A673 (cell line): ENCODE results near the gene LHX1. TPM values are rescaled to one million over a fixed set of nuclear protein-coding genes. Genes with fewer than 3 reads are reported as not detected.
A peak's percentile ranks its signal among the peaks of the same experiment; 100 is the strongest.

Source experiments
- BruUV-seq: library from RNA; stranded (reverse); fragments of 400-500 nt; replicated peaks from 2 replicates; lab custom pipeline; 2021; lab: Mats Ljungman, UMichigan
- CTCF ChIA-PET: fragments of 300-600 bp; sonication (Branson Sonifier 250); formaldehyde crosslinking; loops from one replicate; lab custom pipeline; 2022; ENCODE audit warnings: antibody characterized with exemption; lab: Charles Lee
- POLR2A ChIA-PET: fragments of 300-600 bp; sonication (Branson Sonifier 250); formaldehyde crosslinking; loops from one replicate; lab custom pipeline; 2022; ENCODE audit warnings: antibody characterized with exemption; ENCODE audit not compliant: low non-redundant PET; lab: Charles Lee
- DNase-seq: peaks from one replicate; pipeline ENCODE4 v3.0.0-alpha.2; 2015; ENCODE audit warnings: low spot score
- H3K27ac ChIP-seq: fragments of 200-600 bp; sonication (generic); 2 replicates; pipeline ENCODE4 v1.5.1; 2016; ENCODE audit warnings: mixed run types, low read depth, mild to moderate bottlenecking, mixed read lengths, antibody characterized with exemption, low read length; ENCODE audit not compliant: poor library complexity, severe bottlenecking
- H3K27me3 ChIP-seq: fragments of 200-600 bp; sonication (generic); replicated peaks from 2 replicates; pipeline ENCODE4 v1.6.1; 2017; ENCODE audit warnings: mixed run types, low read depth, mild to moderate bottlenecking, mixed read lengths, antibody characterized with exemption, low read length; ENCODE audit not compliant: insufficient read depth, poor library complexity
- H3K36me3 ChIP-seq: fragments of 200-600 bp; sonication (generic); 2 replicates; pipeline ENCODE4 v1.6.1; 2016; ENCODE audit warnings: mixed run types, mild to moderate bottlenecking, mixed read lengths, antibody characterized with exemption, low read length; ENCODE audit not compliant: insufficient read depth, poor library complexity, severe bottlenecking
- H3K4me1 ChIP-seq: fragments of 200-600 bp; sonication (generic); 2 replicates; pipeline ENCODE4 v1.6.1; 2017; ENCODE audit warnings: mixed run types, mild to moderate bottlenecking, mixed read lengths, antibody characterized with exemption, low read length; ENCODE audit not compliant: insufficient read depth, poor library complexity, severe bottlenecking
- H3K4me3 ChIP-seq: fragments of 200-600 bp; sonication (generic); 2 replicates; pipeline ENCODE4 v1.5.1; 2016; ENCODE audit warnings: low read depth, mixed run types, mild to moderate bottlenecking, mixed read lengths, low read length; ENCODE audit not compliant: poor library complexity, severe bottlenecking
- H3K9me3 ChIP-seq: fragments of 200-600 bp; sonication (generic); 2 replicates; pipeline ENCODE4 v1.6.1; 2016; ENCODE audit warnings: mixed run types, low read depth, mild to moderate bottlenecking, mixed read lengths, antibody characterized with exemption, low read length; ENCODE audit not compliant: poor library complexity, severe bottlenecking
- EZH2 ChIP-seq: fragments of 200-600 bp; sonication (generic); IDR thresholded peaks from 2 replicates; pipeline ENCODE4 v1.6.1; 2017; ENCODE audit warnings: borderline replicate concordance, low read depth, mild to moderate bottlenecking, mixed read lengths, antibody characterized with exemption, low read length; ENCODE audit not compliant: poor library complexity, severe bottlenecking
- intact Hi-C: fragments of 100-400 bp; cut with micrococcal nuclease; formaldehyde crosslinking; loops from one replicate; pipeline ENCODE4 v1.10.0; 2022; ENCODE audit not compliant: unreplicated experiment
- total RNA-seq: library from RNA; stranded (reverse); gene quantifications from 2 replicates; pipeline ENCODE4 v1.2.3, GENCODE V29; 2021
- TF ChIP-seq, protein P1 (sequence below): fragments of 300-800, 200-600 bp; sonication (generic); conservative IDR thresholded peaks from 2 replicates; pipeline ENCODE4 v1.5.1; 2017; ENCODE audit warnings: low read depth, mild to moderate bottlenecking, antibody characterized with exemption, low read length, moderate library complexity, mixed read lengths

Gene LHX1
- total RNA-seq, 1 experiment from 2014 or later = not detected

DNA sequence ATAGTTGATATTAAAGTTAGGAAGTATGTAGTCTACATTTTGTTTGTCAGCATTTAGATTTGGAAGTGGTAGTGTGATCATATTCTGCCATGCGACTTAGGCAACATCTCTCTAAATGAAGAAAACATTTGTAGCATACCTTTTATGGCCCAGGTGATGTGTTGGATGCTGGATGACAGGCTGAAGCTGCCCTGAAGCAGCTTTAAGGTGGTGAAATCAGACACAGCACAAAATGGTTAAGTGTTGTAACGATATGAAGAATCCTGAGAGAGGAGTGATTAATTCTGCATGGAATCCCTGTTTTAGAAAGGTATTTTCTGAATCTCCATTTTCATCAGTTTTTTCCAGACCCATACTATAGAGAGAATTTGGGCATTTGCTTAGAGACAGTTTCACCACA, 39.8 kb downstream of the LHX1 start:
- DNase-seq = no peak
- H3K27ac ChIP-seq = no peak overlapping the region
- TF ChIP-seq EZH2 = no peak
- TF ChIP-seq, protein P1, sequence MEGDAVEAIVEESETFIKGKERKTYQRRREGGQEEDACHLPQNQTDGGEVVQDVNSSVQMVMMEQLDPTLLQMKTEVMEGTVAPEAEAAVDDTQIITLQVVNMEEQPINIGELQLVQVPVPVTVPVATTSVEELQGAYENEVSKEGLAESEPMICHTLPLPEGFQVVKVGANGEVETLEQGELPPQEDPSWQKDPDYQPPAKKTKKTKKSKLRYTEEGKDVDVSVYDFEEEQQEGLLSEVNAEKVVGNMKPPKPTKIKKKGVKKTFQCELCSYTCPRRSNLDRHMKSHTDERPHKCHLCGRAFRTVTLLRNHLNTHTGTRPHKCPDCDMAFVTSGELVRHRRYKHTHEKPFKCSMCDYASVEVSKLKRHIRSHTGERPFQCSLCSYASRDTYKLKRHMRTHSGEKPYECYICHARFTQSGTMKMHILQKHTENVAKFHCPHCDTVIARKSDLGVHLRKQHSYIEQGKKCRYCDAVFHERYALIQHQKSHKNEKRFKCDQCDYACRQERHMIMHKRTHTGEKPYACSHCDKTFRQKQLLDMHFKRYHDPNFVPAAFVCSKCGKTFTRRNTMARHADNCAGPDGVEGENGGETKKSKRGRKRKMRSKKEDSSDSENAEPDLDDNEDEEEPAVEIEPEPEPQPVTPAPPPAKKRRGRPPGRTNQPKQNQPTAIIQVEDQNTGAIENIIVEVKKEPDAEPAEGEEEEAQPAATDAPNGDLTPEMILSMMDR = no peak
- no peak overlapping the region for H3K4me3 ChIP-seq
- intact Hi-C loops = no loop called here
- no peaks in the 10 kb centered on the region for H3K36me3 ChIP-seq
- BruUV-seq = no TSS peak
- no peaks in the 10 kb centered on the region for H3K27me3 ChIP-seq
- ChIA-PET CTCF (no interaction called here), POLR2A (no interaction called here)
- no peaks in the 10 kb centered on the region for H3K9me3 ChIP-seq
- peaks cover 26% of the 10 kb centered on the region for H3K4me1 ChIP-seq

GRCh38 chr17:36977568-36977967, 40.3 kb downstream of the LHX1 start:
- H3K36me3 ChIP-seq = no peaks in the 10 kb centered on the region
- intact Hi-C loops = no loop called here
- no TSS peak for BruUV-seq
- H3K4me1 ChIP-seq = peaks cover 21% of the 10 kb centered on the region
- H3K27ac ChIP-seq = no peak overlapping the region
- no peaks in the 10 kb centered on the region for H3K9me3 ChIP-seq
- no peak for DNase-seq
- no peak overlapping the region for H3K4me3 ChIP-seq
- no peaks in the 10 kb centered on the region for H3K27me3 ChIP-seq
- POLR2A ChIA-PET = no interaction called here
- CTCF ChIA-PET = no interaction called here
- TF ChIP-seq, protein P1 = no peak
- no peak for TF ChIP-seq EZH2

DNA sequence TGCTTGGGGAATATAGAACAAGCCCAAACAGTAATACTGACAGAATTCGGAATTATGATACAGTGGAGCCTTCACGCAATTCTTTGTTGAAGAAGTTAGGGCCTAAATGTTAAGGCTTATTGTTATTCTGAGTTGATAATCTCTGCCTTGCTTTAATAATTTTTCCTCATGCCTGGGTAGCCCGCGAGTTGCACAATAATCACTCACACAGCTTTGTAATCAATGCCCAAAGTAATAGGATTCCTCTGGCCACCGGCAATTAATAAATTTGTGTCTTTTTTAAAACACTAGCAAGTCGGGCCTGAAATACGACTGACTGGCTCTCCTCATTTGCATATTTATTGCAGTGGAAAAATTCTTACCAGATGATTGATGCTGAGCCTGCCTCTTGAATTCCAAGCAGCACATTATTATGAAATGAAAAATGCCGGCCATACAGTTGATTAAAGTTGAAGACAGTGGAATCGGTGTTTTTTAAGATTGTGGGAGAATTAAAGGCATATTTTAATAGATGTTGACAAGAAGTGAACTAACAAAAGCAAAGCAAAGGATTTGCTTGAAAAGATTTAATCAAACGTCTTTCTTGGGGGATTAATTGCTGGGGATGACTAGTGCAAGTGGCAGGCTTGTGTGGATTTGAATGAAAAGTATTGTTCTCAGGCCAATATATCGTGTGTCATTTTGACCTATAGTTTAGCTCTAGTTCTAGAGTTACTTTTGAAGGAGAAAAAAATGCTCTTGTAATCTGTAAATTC, 41.7 kb downstream of the LHX1 start:
- no peak for TF ChIP-seq EZH2
- TF ChIP-seq, protein P1 = no peak
- Histone ChIP-seq H3K4me1 (peaks cover 19% of the 10 kb centered on the region), H3K4me3 (no peak overlapping the region), H3K9me3 (no peaks in the 10 kb centered on the region), H3K36me3 (no peaks in the 10 kb centered on the region), H3K27me3 (no peaks in the 10 kb centered on the region), H3K27ac (no peak overlapping the region)
- no TSS peak for BruUV-seq
- intact Hi-C loops = no loop called here
- peak; percentile 23 for DNase-seq
- CTCF ChIA-PET = no interaction called here
- POLR2A ChIA-PET = no interaction called here
